Choroid plexus epithelial cell (primary cell): ENCODE results near the gene RMND5B.
"Not testable (repeated sequence)": the region's sequence is repeated elsewhere in the genome, so short reads cannot be mapped to it uniquely, and the experiment has no call there.

Experiments used
- DNase-seq: peaks from one replicate; pipeline ENCODE4 v3.0.0-alpha.2; 2010; ENCODE audit warnings: low read depth
- H3K4me3 ChIP-seq: 2 replicates; pipeline ENCODE4 v1.5.1; 2011; ENCODE audit warnings: low read depth, mild to moderate bottlenecking, control low read depth, low read length, moderate library complexity
- CTCF ChIP-seq: conservative IDR thresholded peaks from 2 replicates; pipeline ENCODE4 v1.5.1; 2011; ENCODE audit warnings: low read depth, mild to moderate bottlenecking, control low read depth, inconsistent platforms, low read length, moderate library complexity

Gene RMND5B

GRCh38 chr5:178130576-178131445 is at the start of gene RMND5B:
TSS of gene RMND5B (plus strand) at chr5:178131014. CDS start at chr5:178138120, 7,106 bp downstream.
- no peak for TF ChIP-seq CTCF
- H3K4me3 ChIP-seq = peak within 1 kb of the TSS; percentile 76
- peak; percentile 63 for DNase-seq

GRCh38 chr5:178081571-178082243 is 49.1 kb upstream of the RMND5B start:
- no peak for TF ChIP-seq CTCF
- no peak overlapping the region for H3K4me3 ChIP-seq
- DNase-seq = no peak

- TF ChIP-seq CTCF = no peak
- no peak for DNase-seq
- H3K4me3 ChIP-seq = no peak overlapping the region
Observed at GRCh38 chr5:178083922-178084321, 46.9 kb upstream of the RMND5B start.

- no peak for TF ChIP-seq CTCF
- no peak overlapping the region for H3K4me3 ChIP-seq
- no peak for DNase-seq
Observed at GRCh38 chr5:178085316-178085715, 45.5 kb upstream of the RMND5B start.

GRCh38 chr5:178086266-178086665 is 44.5 kb upstream of the RMND5B start:
- no peak for DNase-seq
- H3K4me3 ChIP-seq = no peak overlapping the region
- TF ChIP-seq CTCF = no peak

GRCh38 chr5:178087199-178087598 is 43.6 kb upstream of the RMND5B start:
- not testable (repeated sequence) for H3K4me3 ChIP-seq, DNase-seq

- H3K4me3 ChIP-seq = no peak overlapping the region
- TF ChIP-seq CTCF = no peak
- DNase-seq = no peak
Observed at GRCh38 chr5:178090856-178091255, 40.0 kb upstream of the RMND5B start.
